ENCODE measurements around the gene ARFGAP2.
"Not testable (repeated sequence)": the region's sequence is repeated elsewhere in the genome, so short reads cannot be mapped to it uniquely, and the experiment has no call there.

The ARFGAP2 gene

DNA sequence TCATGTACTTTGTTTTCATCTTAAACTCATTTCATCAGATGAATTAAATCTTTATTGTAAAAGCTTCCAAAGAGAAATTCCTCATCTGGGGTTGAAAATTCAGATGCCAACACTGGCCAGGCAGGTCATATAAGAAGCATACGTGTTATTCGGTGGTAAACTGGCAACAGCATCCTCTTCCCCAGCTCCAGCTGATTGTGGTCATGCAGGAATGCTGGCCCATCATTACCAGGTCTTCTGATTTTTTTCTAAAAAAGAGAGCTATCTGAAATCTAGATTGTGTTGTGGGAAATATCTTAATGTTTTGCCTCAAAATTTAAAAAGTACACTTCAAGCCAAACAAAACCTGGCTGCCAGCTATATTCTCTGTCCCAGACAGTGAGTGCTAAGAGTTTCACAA is 53.6 kb downstream of the ARFGAP2 start:
- H3K4me3 Mint-ChIP-seq, result no peak overlapping the region

DNA sequence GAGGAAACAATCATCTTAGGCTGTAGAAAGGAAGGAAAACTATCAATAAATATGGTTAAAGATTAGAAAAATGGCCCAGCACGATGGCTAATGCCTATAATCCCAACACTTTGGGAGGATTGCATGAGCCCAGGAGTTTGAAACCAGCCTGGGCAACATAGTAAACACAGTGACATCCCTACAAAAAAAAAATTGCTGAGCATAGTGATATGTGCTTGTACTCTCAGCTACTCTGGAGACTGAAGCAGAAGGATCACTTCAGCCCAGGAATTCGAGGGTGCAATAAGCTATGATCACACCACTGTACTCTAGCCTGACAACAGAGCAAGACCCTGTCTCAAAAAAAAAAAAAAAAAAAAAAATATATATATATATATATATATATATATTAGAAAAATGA is 54.9 kb downstream of the ARFGAP2 start:
- Mint-ChIP-seq H3K9me3 (no peaks in the 10 kb centered on the region), H3K4me1 (peaks cover 3% of the 10 kb centered on the region), H3K36me3 (peaks cover 4% of the 10 kb centered on the region), H3K27ac (no peak overlapping the region), H3K27me3 (no peaks in the 10 kb centered on the region), H3K4me3 (no peak overlapping the region)

More for the DNA sequence above, 53.6 kb downstream of the ARFGAP2 start:
- no peaks in the 10 kb centered on the region for H3K27me3 Mint-ChIP-seq
- H3K4me1 Mint-ChIP-seq, result peaks cover 3% of the 10 kb centered on the region
- H3K36me3 Mint-ChIP-seq, result peaks cover 4% of the 10 kb centered on the region
- H3K9me3 Mint-ChIP-seq, result no peaks in the 10 kb centered on the region
- H3K27ac Mint-ChIP-seq, result no peak overlapping the region

DNA sequence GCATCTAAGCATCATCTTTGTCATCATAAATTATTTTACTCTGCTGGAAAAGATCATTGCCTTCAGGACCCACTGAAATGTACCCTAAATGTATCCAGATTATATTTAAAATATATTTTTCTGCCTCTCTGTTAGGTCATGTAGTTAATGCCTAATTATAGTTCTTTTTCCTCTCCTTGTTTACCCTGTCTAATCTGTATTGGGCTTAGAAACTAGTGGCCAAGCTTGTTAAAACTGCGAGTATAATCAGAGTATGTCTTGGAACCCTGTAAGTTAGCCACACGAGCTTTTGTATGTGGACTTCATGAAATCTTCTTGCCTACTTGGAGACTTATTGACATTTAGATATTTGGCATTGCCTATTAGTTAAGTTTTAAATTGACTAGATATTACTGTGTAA is 55.6 kb downstream of the ARFGAP2 start:
- Mint-ChIP-seq H3K4me1 (peaks cover 3% of the 10 kb centered on the region), H3K9me3 (no peaks in the 10 kb centered on the region), H3K27me3 (no peaks in the 10 kb centered on the region), H3K4me3 (no peak overlapping the region), H3K27ac (no peak overlapping the region), H3K36me3 (peaks cover 3% of the 10 kb centered on the region)

DNA sequence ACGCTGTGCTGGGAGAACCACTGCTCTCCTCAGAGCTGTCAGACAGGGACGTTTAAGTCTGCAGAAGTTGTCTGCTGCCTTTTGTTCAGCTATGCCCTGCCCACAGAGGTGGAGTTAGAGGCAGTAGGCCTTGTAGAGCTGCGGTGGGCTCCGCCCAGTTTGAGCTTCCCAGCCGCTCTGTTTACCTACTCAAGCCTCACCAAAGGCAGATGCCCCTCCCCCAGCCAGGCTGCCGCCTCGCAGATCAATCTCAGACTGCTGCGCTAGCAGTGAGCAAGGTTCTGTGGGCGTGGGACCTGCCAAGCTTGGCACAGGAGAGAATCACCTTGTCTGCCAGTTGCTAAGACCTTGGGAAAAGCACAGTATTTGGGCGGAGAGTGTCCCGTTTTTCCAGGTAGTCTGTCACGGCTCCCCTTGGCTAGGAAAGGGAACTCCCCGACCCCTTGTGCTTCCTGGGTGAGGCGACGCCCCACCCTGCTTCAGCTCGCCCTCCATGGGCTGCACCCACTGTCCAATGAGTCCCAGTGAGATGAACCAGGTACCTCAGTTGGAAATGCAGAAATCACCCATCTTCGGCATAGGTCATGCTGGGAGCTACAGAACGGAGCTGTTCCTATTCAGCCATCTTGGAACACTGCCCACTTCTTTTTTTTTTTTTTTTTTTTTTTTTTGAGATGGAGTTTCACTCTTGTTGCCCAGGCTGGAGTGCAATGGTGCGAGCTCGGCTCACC is 57.6 kb downstream of the ARFGAP2 start:
- H3K9me3 Mint-ChIP-seq, H3K27me3 Mint-ChIP-seq, H3K4me3 Mint-ChIP-seq, H3K36me3 Mint-ChIP-seq, H3K27ac Mint-ChIP-seq, H3K4me1 Mint-ChIP-seq: not testable (repeated sequence)
